GM12878 (cell line): ENCODE results near the gene CACNA1H. TPM values are rescaled to one million over a fixed set of nuclear protein-coding genes. Genes with fewer than 3 reads are reported as not detected.

ENCODE experiments used
- ATAC-seq: fragments of 200-7000 bp; cut with Tn5 transposase; 3 replicates; pipeline ENCODE4 v1.9.1; 2020; ENCODE audit warnings: mild to moderate bottlenecking, moderate library complexity
- BruUV-seq: library from RNA; stranded (reverse); fragments of 400-500 nt; replicated peaks from 2 replicates; lab custom pipeline; 2021; lab: Mats Ljungman, UMichigan
- CTCF ChIA-PET: fragments of 300-600 bp; sonication (Branson Sonifier 250); formaldehyde crosslinking; extraction: SDS; loops from one replicate; lab custom pipeline; 2021; ENCODE audit warnings: inconsistent platforms; lab: Yijun Ruan, JAX
- POLR2A ChIA-PET: fragments of 350-600 bp; formaldehyde crosslinking; extraction: SDS; loops from one replicate; lab custom pipeline; 2021; ENCODE audit warnings: inconsistent platforms; lab: Charles Lee
- RAD21 ChIA-PET: fragments of 300-600 bp; sonication (Branson Sonifier 250); formaldehyde crosslinking; loops from one replicate; lab custom pipeline; 2023; ENCODE audit warnings: antibody characterized with exemption; ENCODE audit not compliant: unreplicated experiment; lab: Charles Lee
- SMC1A ChIA-PET: fragments of 300-600 bp; sonication (Branson Sonifier 250); formaldehyde crosslinking; loops from one replicate; lab custom pipeline; 2023; ENCODE audit not compliant: unreplicated experiment, uncharacterized antibody; lab: Charles Lee
- DNase-seq: peaks from one replicate; pipeline ENCODE4 v3.0.0-alpha.2; 2011; ENCODE audit warnings: low read depth, low spot score
- FAIRE-seq: peaks from 3 replicates; lab custom pipeline; 2011; peaks lifted over from hg19 to GRCh38; lab: Jason Lieb, UNC
- H2AFZ ChIP-seq: 2 replicates; pipeline ENCODE4 v1.6.0; 2011; ENCODE audit warnings: low read depth, low read length, control low read depth; ENCODE audit not compliant: control insufficient read depth
- H3K27ac ChIP-seq: 2 replicates; pipeline ENCODE4 v1.5.1; 2011; ENCODE audit warnings: control low read depth; ENCODE audit not compliant: control insufficient read depth, insufficient read depth
- H3K27me3 ChIP-seq, 2 experiments: replicated peaks in 1 of 2; 2 replicates each; pipeline versions ENCODE4 v1.6.0 to v1.6.1; 2011; ENCODE audit warnings: low read length in 1 of 2; ENCODE audit not compliant: control insufficient read depth in 2 of 2, insufficient read depth in 2 of 2
- H3K36me3 ChIP-seq, 2 experiments: 2 replicates each; pipeline ENCODE4 v1.5.1; 2011; ENCODE audit warnings: low read length in 1 of 2; ENCODE audit not compliant: control insufficient read depth in 2 of 2, insufficient read depth in 2 of 2
- H3K4me1 ChIP-seq: 2 replicates; pipeline ENCODE4 v1.6.1; 2011; ENCODE audit warnings: mild to moderate bottlenecking, low read length, moderate library complexity, mixed read lengths; ENCODE audit not compliant: control insufficient read depth, insufficient read depth
- H3K4me2 ChIP-seq: 2 replicates; pipeline ENCODE4 v1.6.0; 2011; ENCODE audit warnings: control low read depth; ENCODE audit not compliant: control insufficient read depth, insufficient read depth
- H3K4me3 ChIP-seq: fragments of 200-600 bp; sonication (generic); 2 replicates; pipeline ENCODE4 v1.5.1; 2016
- H3K79me2 ChIP-seq: 2 replicates; pipeline ENCODE4 v1.6.0; 2011; ENCODE audit warnings: low read length; ENCODE audit not compliant: control insufficient read depth, insufficient read depth
- H3K9ac ChIP-seq: 2 replicates; pipeline ENCODE4 v1.8.0; 2011; ENCODE audit warnings: low read length, control low read depth, mixed read lengths; ENCODE audit not compliant: control insufficient read depth, insufficient read depth
- H3K9me3 ChIP-seq: replicated peaks from 3 replicates; pipeline ENCODE4 v1.5.1; 2011; ENCODE audit warnings: mild to moderate bottlenecking, low read length; ENCODE audit not compliant: control insufficient read depth, insufficient read depth
- H4K20me1 ChIP-seq: 2 replicates; pipeline ENCODE4 v1.6.0; 2011; ENCODE audit not compliant: control insufficient read depth, insufficient read depth
- BCLAF1 ChIP-seq: fragments of 450-650 bp; IDR thresholded peaks from 2 replicates; pipeline ENCODE4 v1.6.1; 2017; ENCODE audit warnings: antibody characterized with exemption, mild to moderate bottlenecking, moderate library complexity
- BRCA1 ChIP-seq: IDR thresholded peaks from 2 replicates; pipeline ENCODE4 v1.6.1; 2011; ENCODE audit warnings: low read depth, low read length, improper control_type of control experiment
- CBFB ChIP-seq: IDR thresholded peaks from 2 replicates; pipeline ENCODE4 v1.6.1; 2016; ENCODE audit warnings: antibody characterized with exemption, low read depth
- CHD2 ChIP-seq: IDR thresholded peaks from 2 replicates; pipeline ENCODE4 v1.6.1; 2011; ENCODE audit warnings: low read depth, low read length, improper control_type of control experiment, borderline replicate concordance
- EED ChIP-seq: sonication (generic); IDR thresholded peaks from 2 replicates; pipeline ENCODE4 v1.6.1; 2016; ENCODE audit warnings: antibody characterized with exemption, low read depth
- HDAC6 ChIP-seq: fragments of 200-600 bp; sonication (generic); IDR thresholded peaks from one replicate; pipeline ENCODE4 v1.8.0; 2017; ENCODE audit warnings: antibody characterized with exemption; ENCODE audit not compliant: unreplicated experiment
- SP1 ChIP-seq: IDR thresholded peaks from one replicate; pipeline ENCODE4 v1.6.1; 2011; ENCODE audit warnings: low read depth, low read length
- STAT1 ChIP-seq: fragments of 450-650 bp; conservative IDR thresholded peaks from 2 replicates; pipeline ENCODE4 v1.6.1; 2014; ENCODE audit warnings: antibody characterized with exemption, mild to moderate bottlenecking
- SUPT20H ChIP-seq: IDR thresholded peaks from 2 replicates; pipeline ENCODE4 v1.6.1; 2011; ENCODE audit warnings: low read depth, mild to moderate bottlenecking, low read length, moderate library complexity, borderline replicate concordance; ENCODE audit not compliant: control insufficient read depth
- ZNF274 ChIP-seq: IDR thresholded peaks from one replicate; pipeline ENCODE4 v1.8.0; 2011; ENCODE audit not compliant: insufficient read length, insufficient read depth
- WGBS: methylation state at CpG from one replicate; pipeline ENCODE4 v1.1.6; 2016; ENCODE audit warnings: low lambda C conversion rate; ENCODE audit not compliant: insufficient replicate concordance, insufficient coverage; ENCODE audit errors: missing lambda C conversion rate; 5-methylcytosine and 5-hydroxymethylcytosine counted together
- in situ Hi-C: fragments of 300-500 bp; cut with MboI; formaldehyde crosslinking; loops from 9 replicates; pipeline ENCODE4 v1.14.3; 2018; ENCODE audit warnings: mixed read lengths
- intact Hi-C: fragments of 100-400 bp; cut with micrococcal nuclease; formaldehyde crosslinking; loops from one replicate; pipeline ENCODE4 v1.14.2; 2022; ENCODE audit not compliant: unreplicated experiment
- polyA plus RNA-seq, 11 experiments: library from polyadenylated mRNA; depleted of rRNA in 4 of 11; unstranded in 6 of 11; stranded (reverse) in 5 of 11; fragments of >200 nt; fragmentation: Nextera tagmentation in 4 of 11; fragmentation: Illumina TruSeq in 1 of 11; extraction: Ambion mirVana in 4 of 11; extraction: Trizol in 1 of 11; gene quantifications; 1 replicate in 1 of 11; 2 replicates in 10 of 11; pipeline versions ENCODE4 v1.2.1 to v1.2.3, GENCODE V29; 2011 to 2016; ENCODE audit warnings: inconsistent platforms in 2 of 11, missing spikeins in 2 of 11, low read depth in 1 of 11
- total RNA-seq, 4 experiments: library from RNA; depleted of rRNA in 3 of 4; stranded (reverse); fragments of >200 nt in 3 of 4; fragmentation: Illumina TruSeq in 1 of 4; extraction: Trizol in 1 of 4; gene quantifications; 2 replicates each; pipeline versions ENCODE4 v1.2.1 to v1.2.3, GENCODE V29; 2013 to 2021

Gene CACNA1H
- total and polyA plus RNA-seq, 10 of the 15 experiments (the other 5 are each of a cell fraction or from before 2014, with no cell fraction given): 0.03 to 0.54 TPM; not detected in 8

DNA sequence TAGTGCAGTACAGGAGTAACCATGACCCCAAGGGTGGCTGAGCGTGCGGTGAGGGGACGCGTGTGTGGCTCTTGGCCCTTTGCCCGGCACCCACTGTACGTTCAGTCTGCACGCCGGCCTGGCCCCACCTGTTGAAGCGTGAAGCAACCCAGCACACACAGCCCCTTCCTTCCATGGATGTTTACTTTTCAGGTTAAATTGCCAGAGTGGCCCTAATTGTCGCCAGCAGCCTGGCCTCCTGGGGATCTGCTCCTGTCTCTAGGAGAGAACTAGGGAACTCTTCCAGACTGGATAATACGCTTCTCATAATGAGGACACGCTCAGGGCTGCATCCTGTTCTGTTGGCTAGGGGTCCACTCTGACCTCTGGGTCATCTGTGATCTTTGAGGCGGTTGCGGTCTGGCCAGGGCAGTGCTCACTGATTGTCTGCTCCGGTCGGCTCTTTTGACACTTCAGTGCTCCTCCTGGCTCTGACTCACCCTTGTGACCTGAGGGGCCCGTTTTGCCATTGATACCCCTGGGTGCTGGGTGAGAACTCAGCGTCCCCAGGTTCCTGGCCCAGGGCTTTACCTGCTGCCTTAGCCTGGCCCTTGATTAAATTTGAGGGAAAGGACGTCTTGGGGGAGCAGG, 44.4 kb downstream of the CACNA1H start:
- ChIA-PET SMC1A (no interaction called here), RAD21 (no interaction called here), POLR2A (no interaction called here), CTCF (no interaction called here)
- Histone ChIP-seq H3K36me3 (no peaks in the 10 kb centered on the region), H3K27me3 (no peaks in the 10 kb centered on the region), H3K4me2 (no peak overlapping the region), H3K4me1 (no peaks in the 10 kb centered on the region), H3K79me2 (no peaks in the 10 kb centered on the region), H3K9me3 (no peaks in the 10 kb centered on the region; the same call in 2 of the 3 replicates), H3K4me3 (no peak overlapping the region), H3K9ac (no peak overlapping the region), H4K20me1 (no peaks in the 10 kb centered on the region), H2AFZ (no peak overlapping the region), H3K27ac (no peak overlapping the region)
- WGBS: 60% methylated on average over 19 of the region's 19 CpGs
- in situ Hi-C loops (no loop called here), intact Hi-C loops (no loop called here)
- no peak for TF ChIP-seq CBFB
- FAIRE-seq (no peak), ATAC-seq (no peak), DNase-seq (no peak)
- BruUV-seq: no TSS peak

- TF ChIP-seq BCLAF1 (no peak), HDAC6 (no peak), CHD2 (no peak), BRCA1 (no peak), ZNF274 (no peak), STAT1 (no peak), EED (no peak), SP1 (no peak), SUPT20H (no peak)
- Histone ChIP-seq H4K20me1 (no peaks in the 10 kb centered on the region), H3K4me1 (no peaks in the 10 kb centered on the region), H2AFZ (no peak overlapping the region), H3K4me3 (no peak overlapping the region), H3K36me3 (no peaks in the 10 kb centered on the region), H3K9me3 (no peaks in the 10 kb centered on the region; the same call in 2 of the 3 replicates), H3K4me2 (no peak overlapping the region), H3K9ac (no peak overlapping the region), H3K27ac (no peak overlapping the region), H3K27me3 (no peaks in the 10 kb centered on the region), H3K79me2 (no peaks in the 10 kb centered on the region)
- RAD21 ChIA-PET: no interaction called here
- FAIRE-seq (no peak), DNase-seq (no peak), ATAC-seq (no peak)
- POLR2A ChIA-PET: no interaction called here
- CTCF ChIA-PET: no interaction called here
- intact Hi-C loops: no loop called here
- in situ Hi-C loops: no loop called here
- 48% methylated on average over 15 of the region's 18 CpGs for WGBS
- BruUV-seq: no TSS peak
- SMC1A ChIA-PET: no interaction called here
Observed at GRCh38 chr16:1198194-1198593, 45.3 kb downstream of the CACNA1H start.
